ENCODE results near the gene TLE2. TPM values are rescaled to one million over a fixed set of nuclear protein-coding genes. Genes with fewer than 3 reads are reported as not detected.
A peak's percentile ranks its signal among the peaks of the same experiment; 100 is the strongest.
"Not testable (repeated sequence)": the region's sequence is repeated elsewhere in the genome, so short reads cannot be mapped to it uniquely, and the experiment has no call there.

TLE2 gene
- total RNA-seq, 2 donors from 2014 or later, result 32.9 to 47.9 TPM

- DNase-seq (peak in 1 of 2 donors; percentile 31), ATAC-seq (peak; percentile 36)
- intact Hi-C loops (cut with DNase I, micrococcal nuclease), result no loop called here
Observed at GRCh38 chr19:3024870-3025548, 4.1 kb downstream of the TLE2 start.

- intact Hi-C loops (cut with DNase I, micrococcal nuclease), result no loop called here
- DNase-seq (no peak), ATAC-seq (no peak)
Observed at GRCh38 chr19:3024509-3024869, 4.6 kb downstream of the TLE2 start.

- no peak for ATAC-seq
- no peak for DNase-seq
- intact Hi-C loops (cut with DNase I, micrococcal nuclease), result no loop called here
Observed at GRCh38 chr19:3020321-3020960, 8.6 kb downstream of the TLE2 start.

DNA sequence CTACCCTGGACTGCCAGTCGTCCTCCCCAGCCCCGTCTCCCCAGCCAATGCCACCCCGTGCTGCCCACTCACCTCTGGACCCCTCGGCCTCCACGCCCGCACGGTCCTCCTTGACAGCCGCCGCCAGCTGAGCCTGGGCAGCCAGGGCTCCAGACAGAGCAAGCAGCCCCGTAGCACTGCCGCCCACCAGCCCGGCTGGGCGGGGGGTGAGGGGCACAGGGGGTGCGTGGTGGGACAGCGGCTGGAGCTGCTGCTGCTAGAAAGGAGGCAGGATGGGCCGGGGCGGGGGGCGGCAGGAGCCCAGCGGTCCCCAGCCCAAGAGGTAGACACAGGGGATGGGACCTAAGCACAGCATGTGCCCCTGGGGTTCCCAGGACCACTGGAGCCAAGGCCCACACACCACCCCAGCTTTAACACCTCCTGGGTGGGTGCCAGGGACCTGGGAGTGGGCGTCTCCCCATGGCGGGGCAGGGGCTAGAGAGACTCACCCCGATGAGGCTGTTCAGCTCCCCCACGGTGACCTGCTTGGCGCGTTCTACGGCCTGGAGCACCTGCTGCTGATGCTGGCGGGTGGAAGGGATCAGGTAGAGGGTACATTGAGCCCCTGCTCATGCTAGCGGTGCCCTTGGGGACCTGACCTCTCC lies 9.7 kb downstream of the TLE2 start:
- intact Hi-C loops (cut with DNase I, micrococcal nuclease), result no loop called here
- DNase-seq (no peak), ATAC-seq (no peak)

DNA sequence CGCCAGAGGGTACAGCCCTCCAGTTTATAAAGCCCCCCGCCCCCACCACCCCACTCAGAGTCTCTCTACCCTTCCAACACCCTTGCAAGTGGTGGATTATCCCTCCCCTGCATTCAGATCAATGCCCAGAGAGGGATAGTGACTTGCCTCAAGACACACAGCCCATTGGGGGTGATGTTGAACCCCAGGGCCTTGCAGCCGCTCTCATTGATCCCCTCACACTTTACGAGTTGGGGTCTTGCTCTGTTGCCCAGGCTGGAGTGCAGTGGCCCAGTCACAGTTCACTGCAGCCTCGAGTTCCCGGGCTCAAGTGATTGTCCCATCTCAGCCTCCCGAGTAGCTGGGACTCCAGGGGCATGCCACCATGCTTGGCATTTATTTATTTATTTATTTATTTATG lies 11.2 kb downstream of the TLE2 start:
- no peak for ATAC-seq
- no peak for DNase-seq
- intact Hi-C loops (cut with DNase I, micrococcal nuclease), result no loop called here

- DNase-seq (no peak), ATAC-seq (no peak)
- intact Hi-C loops (cut with DNase I, micrococcal nuclease), result no loop called here
Observed at GRCh38 chr19:3015126-3016057, 13.7 kb downstream of the TLE2 start.

GRCh38 chr19:3014135-3014534 lies 14.9 kb downstream of the TLE2 start:
- DNase-seq (no peak), ATAC-seq (no peak)
- intact Hi-C loops (cut with DNase I, micrococcal nuclease), result no loop called here

DNA sequence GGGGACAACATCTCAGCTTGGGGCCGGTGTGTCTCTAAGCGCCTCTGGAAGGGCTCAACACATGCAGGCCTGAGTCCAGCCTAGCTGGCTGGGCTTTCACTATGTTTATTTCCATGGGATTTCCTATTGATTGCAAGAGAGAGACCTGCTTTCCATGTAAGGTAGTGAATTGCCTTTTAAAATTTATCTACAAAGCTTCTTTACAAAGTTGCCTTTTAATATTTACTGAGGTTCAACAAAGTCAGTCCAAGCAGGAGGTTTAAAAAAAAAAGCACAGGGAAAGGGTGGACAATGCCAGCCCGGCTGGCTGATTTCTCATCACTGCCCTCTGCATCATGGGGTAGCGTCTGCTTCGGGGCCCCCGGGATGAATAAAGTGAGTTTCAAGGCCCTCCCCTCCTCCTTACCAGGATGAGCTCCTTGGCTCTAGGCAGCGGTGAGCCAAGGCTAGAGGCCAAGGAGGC lies 15.8 kb downstream of the TLE2 start:
- no peak for ATAC-seq
- intact Hi-C loops (cut with DNase I, micrococcal nuclease), result no loop called here
- DNase-seq, result no peak

DNA sequence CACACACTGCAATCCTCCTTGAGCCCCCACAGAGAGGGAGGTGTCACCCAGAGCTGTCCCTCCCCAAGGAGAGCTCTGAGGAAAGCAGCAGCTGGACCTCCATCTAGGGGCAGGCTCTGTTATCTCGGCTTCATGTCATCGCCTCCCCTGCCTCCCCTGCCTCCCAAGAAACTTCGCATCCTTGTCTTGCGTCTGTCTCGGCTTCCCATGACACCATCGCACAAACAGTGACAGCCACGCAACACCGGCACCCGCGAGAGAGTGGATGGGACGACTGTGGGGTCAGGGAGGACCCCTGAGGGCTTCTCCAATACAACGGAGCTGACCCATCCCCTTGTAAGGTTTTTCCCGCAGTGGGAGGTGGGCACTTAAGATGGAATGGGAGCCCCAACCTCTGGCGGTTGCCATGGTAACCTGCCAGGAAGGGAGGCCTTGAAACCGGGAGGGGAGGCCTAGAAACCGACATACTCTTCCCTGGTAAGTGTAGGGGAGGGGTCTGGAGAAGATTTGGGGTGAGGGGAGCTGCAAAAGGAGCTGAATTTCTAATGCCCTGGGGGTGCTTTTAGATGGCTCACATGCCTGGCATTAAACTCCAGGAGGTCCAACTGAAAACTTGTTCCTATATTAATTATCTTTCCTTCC lies 16.3 kb downstream of the TLE2 start:
- no peak for DNase-seq
- ATAC-seq, result no peak
- intact Hi-C loops (cut with DNase I, micrococcal nuclease), result no loop called here

DNA sequence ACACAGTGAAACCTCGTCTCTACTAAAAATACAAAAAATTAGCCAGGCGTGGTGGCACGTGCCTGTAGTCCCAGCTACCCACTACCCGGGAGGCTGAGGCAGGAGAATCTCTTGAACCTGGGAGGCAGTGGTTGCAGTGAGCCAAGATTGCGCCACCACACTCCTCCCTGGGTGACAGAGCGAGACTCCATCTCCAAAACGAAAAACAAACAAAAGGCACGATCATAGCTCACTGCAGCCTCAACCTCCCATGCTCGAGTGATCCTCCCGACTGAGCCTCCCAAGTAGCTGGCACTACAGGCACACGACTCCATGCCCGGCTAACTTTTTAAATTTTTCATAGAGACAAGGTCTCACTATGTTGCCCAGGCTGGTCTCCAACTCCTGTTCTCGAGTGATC lies 17.0 kb downstream of the TLE2 start:
- ATAC-seq; DNase-seq; intact Hi-C loops (cut with DNase I, micrococcal nuclease): not testable (repeated sequence)

- ATAC-seq (no peak), DNase-seq (no peak)
- intact Hi-C loops (cut with DNase I, micrococcal nuclease), result no loop called here
Observed at GRCh38 chr19:3010871-3011270, 18.2 kb downstream of the TLE2 start.

DNA sequence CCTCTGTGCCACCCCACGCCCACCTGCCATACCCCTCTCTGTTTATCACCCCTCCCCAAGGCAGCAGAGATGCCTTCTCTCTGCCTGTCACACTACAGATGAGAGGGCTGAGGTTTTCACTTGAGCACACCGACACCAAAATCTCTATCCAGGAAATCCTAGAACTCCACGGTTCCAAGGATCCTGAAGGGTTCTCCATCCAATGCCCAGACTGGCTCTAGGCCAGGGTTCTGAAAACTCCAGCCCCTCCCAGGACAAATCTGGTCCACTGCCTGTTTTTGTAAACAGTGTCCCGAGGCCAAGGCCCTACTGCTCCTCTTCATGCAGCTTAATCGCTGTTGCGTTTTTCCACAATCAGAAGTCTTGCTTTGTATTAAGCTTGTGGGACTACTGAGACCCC lies 20.1 kb downstream of the TLE2 start:
- intact Hi-C loops (cut with DNase I, micrococcal nuclease), result no loop called here
- ATAC-seq, result no peak
- no peak for DNase-seq

DNA sequence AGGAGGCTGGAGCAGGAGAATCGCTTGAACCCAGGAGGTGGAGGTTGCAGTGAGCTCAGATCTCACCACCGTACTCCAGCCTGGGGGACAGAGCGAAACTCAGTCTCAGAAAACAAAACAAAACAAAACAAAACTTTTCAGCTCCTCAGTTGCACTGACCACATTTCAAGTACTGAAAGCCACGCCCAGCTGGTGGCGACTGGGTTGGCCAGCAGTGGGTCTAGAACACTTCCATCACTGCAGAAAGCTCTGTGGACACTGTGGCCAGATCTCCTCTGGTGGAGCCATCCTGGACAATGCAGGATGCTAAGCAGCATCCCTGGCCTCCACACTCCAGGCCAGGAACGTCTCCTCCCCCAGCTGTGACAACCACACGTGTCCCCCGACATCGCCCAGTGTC lies 21.1 kb downstream of the TLE2 start:
- DNase-seq (no peak), ATAC-seq (no peak)
- intact Hi-C loops (cut with DNase I, micrococcal nuclease), result no loop called here

DNA sequence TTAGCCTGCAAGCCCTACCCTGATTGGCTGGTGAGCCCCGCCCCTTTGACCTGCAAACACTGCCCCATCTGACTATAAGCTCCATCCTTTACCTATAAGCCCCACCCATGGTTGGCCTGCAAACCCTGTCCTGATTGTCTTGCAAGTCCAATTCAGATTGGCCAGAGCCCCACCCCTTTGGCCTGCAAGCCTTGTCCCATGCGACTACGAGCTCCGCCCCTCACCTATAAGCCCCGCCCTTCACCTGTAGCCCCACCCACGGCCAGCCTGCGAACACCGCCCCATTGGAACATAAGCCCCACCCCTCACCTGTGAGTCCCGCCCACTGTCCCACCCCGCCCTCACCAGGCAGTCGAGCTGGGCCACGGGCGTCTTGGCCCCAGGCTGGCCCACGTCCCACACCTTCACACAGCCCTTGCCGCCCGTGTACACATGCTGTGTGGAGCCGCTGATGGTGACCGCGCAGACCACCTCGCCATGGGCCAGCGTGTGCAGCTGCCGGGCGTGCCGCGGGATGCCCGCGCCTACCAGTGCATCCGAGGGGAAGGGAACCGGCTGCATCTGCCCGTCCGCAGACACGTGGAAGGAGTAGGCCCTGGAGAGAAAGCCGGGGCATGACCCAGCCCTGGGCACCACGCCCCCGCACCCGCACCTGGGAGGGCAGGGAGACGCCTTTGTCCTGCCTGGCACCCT lies 22.9 kb downstream of the TLE2 start:
- DNase-seq, result peak; percentile 43 to 50
- intact Hi-C loops (cut with DNase I, micrococcal nuclease), result no loop called here
- ATAC-seq, result peak; percentile 85

DNA sequence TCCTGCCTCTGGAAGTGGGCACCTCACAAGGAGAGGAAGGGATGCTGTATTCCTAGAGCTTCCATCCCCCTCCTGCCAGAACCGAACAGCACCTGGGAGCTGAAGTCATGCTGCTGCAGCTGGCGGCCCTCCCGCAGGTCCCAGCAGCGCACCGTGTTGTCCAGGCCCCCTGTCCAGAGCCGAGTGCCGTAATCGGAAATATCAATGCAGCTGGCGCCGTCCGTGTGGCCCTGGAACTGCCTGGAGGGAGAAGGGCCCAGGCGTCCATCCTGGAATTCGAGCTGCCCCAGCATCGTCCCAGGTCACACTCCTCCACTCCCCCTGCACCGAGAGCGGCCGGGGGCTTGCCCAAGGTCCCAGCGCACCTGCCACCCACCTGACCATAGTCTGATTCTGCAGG lies 23.7 kb downstream of the TLE2 start:
- ATAC-seq (no peak), DNase-seq (no peak)
- intact Hi-C loops (cut with DNase I, micrococcal nuclease), result no loop called here

GRCh38 chr19:3004522-3004921 lies 24.6 kb downstream of the TLE2 start:
- intact Hi-C loops (cut with DNase I, micrococcal nuclease), result no loop called here
- ATAC-seq, result no peak
- no peak for DNase-seq

DNA sequence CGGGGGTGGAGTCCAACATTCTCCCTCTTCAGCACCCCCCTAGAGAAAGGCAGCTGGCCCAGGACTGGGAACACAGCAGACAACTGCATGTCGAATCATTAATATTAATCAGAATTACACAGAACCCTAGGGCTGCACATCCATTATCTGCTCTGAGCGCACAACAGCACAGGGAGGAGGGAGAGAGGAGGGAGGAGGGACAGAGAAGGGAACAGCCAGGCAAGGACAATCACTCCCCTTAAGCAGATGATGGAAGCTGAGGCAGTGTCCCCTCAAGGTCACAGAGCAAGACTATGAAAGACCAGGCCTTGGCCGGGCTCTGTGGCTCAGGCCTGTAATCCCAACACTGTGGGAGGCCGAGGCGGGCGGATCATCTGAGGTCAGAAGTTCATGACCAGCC lies 26.0 kb downstream of the TLE2 start:
- ATAC-seq, result no peak
- intact Hi-C loops (cut with DNase I, micrococcal nuclease), result no loop called here
- no peak for DNase-seq

- intact Hi-C loops (cut with DNase I, micrococcal nuclease), result no loop called here
- DNase-seq (no peak), ATAC-seq (no peak)
Observed at GRCh38 chr19:3001235-3001800, 27.8 kb downstream of the TLE2 start.

Measured in left colon (tissue), 2 donors.